Measurements from ENCODE around the gene AGER. TPM values are rescaled to one million over a fixed set of nuclear protein-coding genes. Genes with fewer than 3 reads are reported as not detected.

AGER gene
- 2.6 TPM for total RNA-seq

DNA sequence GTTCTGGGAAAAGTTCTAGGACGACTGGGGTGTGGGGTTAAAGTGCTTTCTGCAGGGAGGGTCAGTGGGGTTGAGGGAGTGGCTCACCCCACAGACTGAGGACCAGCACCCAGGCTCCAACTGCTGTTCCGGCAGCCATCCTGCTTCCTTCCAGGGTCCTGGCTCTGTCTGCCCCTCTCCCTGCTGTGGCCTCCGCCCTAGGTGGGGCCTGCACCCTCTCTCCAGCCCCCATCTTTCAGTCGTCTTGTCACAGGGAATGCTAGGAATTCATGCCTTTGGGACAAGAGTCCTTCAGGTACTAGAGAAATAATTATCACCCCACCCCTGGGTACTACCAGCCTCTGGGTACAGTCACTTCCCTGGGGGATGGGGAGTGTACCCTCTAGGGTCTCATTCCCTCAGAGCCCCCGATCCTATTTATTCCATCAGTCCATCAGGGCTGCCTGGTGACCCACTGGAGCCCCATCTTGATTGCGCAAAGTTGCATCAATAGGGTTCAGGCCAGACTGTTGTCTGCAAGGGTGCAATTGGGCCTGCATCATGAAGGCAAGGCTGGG lies at the start of gene AGER:
AGER (minus strand) TSS at position 170 of the 557 bp plus-strand sequence; CDS start at position 139, 31 bp downstream.

DNA sequence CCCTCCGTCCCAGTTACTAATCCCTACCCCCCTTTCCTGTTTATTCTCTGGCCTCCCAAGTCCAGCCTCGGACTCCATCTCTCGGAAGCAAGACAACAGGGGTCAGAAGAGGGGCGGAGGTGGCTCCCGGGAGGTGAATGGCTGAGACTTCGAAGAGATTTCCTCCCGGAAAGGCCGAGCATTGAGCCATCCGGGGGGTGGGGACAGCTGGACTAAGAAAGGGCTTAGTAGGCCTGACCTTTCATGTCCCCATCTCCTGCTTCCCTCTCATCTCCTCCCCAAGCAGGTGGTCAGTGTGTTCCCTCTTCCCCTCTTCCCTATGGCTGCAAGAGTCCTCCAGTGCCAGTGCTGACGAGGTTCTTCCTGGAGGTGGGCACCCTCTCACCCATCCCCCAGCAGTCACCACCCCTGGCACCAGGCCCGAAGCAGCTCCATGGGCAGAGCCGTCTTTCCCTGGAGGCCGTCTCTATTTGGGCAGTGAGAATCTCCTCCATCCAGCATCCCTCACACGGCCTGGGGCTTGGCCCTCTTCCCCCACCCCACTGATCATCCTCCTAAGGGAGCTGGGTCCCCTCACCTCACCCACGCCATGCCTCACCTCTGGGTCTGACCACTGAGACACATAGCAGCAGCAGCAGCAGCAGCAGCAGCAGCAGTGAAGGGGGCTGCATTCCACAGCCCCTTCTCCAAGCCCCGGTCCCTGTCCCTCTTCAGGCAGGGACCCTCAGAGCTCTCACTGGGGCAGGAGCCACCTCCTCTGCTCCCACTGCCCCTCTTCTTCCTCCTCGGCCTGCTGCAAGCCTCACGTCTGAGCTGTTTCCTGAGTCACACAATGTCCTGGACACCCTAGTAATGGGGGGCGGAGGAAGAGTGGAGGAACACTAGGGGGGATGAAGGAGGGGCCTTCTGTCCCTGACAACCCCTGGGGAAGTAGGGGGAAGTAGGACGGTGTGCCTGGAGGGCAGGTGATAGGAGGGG lies 39.5 kb upstream of the AGER start, which contains the start of gene NOTCH4:
NOTCH4 (minus strand) TSS at position 810 of the 978 bp plus-strand sequence; CDS start at position 671, 139 bp downstream.

DNA sequence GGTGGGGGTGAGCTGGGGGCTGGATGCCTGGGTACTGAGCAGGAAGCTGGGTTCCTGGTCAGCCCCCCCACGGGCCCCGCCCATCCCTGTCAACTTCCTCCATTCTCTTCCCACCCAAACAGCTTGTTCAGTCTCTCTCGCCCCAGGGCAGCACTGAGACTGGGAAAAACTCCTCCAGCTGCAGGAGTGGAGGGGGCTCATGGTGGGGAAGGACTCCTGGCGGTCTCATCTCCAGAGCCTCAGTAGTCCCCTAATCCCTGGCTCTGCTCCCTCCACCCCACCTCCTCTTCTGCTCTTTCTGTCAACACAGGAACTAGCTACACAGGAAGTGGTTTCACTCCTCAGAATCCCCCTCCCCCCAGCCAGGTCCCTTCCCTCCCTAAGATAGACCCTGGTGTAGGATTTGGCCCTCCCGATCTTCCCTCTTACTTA lies 8.6 kb upstream of the AGER start, which contains the start of gene GPSM3:
GPSM3 (minus strand) TSS at position 36 of the 432 bp plus-strand sequence. CDS start 130 bp downstream, outside the sequence.

DNA sequence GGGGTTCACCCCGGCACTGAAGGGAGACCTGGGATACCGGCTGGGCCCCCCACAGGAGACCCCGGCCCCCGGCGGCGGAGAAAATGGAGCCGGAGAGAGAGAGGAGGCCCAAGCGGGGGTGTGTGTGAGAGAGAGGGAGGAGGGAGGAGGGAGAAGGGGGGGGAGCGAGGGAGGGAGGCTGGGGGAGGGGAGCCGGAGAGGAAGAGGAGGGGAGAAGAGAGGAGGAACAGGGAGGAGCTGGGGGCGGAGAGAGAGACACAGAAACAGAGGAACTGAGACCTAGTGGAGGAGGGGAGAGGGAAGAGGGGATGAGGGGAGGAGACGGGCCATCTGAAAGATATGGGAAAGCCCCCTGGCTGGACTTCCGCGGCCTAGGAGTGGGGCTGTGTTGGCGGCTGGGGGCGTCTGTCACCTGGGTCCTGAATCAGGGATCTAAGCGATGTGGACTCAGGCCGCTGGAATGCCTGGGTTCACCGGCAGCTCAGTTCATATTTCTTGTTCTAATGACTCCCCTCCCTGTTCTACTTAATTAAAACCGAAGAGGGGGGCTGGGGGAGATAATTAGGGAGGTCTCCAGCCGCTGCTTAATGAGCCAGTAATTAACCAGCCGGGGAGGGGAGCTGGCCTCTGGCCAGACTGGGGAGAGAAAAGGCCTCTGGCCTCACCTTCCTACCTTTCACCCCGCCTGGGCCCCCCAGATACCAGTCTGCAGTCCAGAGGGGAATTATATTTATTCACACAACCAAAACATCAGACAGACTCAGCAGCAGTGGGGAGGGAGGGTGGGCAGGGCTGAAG lies 6.2 kb upstream of the AGER start, which contains the start of gene PBX2:
PBX2 (minus strand) TSS at position 149 of the 798 bp plus-strand sequence. CDS start 287 bp downstream, outside the sequence.

DNA sequence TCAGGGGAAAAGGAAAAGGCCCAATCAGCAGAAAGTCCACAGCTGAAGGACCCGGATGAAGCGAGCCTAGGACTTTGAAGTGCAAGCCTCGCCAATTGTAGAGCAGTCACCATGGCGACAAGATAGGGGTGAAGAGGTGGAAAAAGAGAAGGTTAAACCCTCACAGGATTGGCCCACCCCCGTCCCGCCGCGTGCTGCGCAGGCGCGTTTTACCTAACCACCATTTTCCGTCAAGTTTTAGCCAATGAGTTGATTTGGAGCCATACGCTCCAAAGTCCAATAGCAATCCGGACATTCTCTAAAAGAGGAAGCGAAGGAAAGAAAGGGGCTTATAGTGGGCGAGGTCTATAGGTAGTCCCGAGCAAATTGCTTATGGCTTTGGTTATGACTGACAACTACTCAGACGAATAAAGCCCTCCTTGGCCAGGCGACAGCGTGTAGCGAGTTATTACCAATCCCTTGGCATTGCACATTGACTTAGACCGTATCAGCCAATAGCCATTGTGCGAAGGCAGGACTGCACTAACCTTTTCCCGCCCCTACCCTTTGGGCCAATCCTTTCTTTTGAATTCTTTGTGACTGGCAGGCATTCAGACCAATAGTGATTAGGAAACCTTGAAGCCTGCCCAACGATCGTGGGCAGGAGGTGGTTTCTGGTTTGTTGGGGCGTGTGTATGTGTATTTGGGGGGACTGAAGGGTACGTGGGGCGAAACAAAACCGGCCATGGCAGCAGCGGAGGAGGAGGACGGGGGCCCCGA lies 6.1 kb downstream of the AGER start, which contains the start of gene RNF5:
RNF5 (plus strand) TSS at position 618 of the 759 bp plus-strand sequence; CDS start at position 725, 107 bp downstream.

DNA sequence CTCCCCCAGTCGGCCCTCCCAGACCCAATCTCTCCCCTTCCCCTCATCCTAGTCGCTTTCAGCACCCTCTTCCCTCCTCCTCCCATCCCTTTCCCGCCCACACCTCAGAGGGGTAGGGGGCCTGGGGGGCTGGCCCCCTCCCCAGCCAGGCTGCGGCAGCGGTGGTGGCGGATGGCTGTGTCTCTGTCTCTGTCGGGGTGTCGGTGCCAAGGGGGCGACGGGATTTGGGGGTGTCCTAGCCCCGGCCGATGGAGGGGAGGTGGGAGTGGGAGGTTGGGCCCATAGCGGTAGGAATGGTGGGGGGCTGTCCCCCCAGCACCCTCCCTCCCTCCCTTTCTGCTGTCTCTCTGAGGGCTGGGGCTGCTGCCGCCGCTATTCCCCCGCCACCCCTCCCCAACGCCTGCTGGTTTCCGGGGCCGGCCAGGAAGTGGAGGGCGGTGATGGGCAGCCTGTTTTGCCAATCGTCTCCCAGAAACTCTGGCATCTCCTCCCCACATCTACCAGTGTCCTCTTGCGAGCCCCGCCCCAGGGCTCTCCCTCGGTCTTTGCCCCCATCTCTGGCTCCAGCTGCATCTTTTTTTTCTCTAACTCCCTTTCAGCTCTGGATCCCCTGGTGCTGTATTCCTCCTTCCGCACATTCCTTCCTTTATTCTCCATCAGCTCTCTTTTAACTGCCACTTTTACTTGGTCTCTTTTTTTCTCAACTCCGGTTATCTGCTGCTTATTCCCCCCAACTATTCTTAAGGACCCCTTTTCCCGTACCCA lies 8.2 kb downstream of the AGER start, which contains the start of gene AGPAT1:
AGPAT1 (minus strand) TSS at position 374 of the 765 bp plus-strand sequence. CDS start 4,588 bp downstream, outside the sequence.

DNA sequence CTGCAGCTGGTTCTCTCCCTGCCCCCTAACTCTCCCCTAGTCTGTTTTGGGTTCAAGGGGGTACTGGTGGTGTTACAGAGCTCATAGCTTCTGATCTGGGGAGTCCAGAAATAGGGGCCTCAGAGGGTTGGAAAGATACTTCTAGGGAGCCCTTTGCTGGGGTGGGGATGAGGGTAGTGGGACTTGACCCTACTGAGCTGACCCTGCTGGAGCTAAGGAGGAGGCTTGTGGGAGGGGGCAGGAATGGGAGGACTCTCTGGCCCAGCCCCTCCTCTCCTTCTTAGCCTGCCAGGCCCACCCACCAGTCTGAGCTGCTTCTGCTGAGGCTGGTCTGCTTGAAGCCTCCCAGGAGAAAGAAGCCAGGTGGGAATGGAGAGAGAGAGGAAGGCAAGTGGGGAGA lies 19.8 kb downstream of the AGER start, which contains the start of gene EGFL8:
EGFL8 (plus strand) TSS at position 301 of the 400 bp plus-strand sequence. CDS start 1,571 bp downstream, outside the sequence.

DNA sequence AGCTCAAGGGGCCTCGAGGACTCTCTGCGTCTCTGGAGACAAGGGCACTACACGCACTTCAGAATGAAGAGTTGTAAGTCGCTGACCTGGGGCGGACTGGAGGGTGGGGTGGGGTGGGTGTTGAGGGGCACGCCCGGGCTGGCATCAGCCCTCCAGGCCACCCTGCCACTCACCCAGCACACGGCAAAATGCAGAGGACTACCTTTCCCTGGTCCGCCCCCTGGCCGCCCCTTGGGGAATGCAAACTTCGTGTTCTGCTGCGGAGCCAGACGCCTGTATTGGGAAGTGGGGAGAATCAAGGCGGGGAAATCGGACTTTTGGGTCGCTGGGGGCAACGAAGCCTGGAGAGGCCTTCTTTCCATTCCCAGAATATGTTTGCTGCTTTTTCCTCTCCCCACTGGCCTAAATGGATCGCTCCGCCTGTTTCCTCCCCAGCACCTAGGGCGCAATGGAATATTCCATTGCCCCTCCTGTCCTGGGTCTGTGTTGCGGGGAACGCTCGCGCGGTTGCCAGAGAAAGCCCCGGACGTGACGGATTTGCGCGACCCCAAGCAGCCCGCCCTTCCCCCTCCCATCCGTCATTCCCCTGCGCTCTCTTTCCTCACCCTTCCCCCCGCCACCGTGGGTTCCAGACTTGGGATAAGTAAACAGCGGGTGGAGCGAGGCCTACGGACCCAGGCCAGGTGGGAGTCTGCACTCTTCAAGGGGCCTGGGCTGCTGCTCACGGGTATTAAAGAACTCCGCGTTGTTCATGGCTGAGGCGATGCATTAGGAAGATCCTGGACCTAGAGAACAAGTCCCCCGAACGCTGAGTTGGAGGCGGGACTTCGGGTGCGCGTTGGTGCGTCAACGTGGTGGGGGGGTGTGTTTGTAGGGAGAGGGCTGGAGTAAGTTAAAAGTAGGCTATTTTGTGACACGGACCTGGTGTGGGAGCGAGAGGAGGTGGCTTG lies 30.2 kb downstream of the AGER start, which contains the start of gene PPT2:
PPT2 (plus strand) TSS at position 578 of the 950 bp plus-strand sequence. CDS start 454 bp downstream, outside the sequence.

DNA sequence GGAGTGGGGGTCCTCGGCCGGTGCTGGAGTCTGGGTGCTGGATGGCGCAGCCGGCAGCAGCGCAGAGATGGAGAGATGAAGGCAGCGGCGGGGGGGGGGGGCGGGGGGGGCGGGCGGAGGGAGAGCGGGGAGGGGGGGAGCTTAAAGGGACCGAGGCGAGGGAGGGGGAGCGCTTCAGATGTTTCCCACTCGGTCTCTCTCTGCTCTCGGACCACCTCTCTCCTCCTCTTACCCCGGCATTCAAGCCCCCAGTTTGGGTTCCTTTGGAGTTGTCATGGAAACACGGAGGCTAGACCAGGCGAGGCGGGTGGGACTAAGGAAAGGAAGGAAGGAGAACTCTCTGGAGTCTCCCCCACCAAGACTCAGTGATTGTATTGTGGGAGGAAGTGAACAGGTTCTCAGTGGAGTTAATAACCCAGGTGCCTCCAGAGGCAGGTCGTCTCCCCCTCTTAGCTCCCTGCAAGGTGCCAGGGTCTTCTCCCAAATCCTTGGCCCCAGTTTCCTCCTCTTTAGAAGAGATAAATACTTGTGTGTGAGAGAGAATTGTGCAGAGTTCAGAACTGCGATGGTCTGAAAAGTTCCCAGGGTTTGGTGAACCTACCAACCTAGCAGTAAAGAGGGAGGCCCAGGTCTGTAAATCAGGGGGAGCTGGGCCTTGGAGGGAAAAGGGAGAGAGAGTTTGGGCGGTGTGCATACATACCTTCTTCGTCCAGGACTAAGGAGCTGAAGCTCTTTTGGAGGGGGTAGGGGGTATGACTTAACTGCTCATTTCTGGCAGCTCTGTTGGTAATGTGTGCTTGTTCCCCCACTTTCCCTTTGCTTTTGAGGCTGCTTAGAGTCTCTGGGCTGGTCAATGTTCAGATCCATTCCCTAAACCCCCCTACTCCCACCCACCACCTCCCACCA lies 31.9 kb downstream of the AGER start, which contains the start of gene PRRT1:
PRRT1 (minus strand) TSS at position 77 of the 906 bp plus-strand sequence. CDS start 112 bp downstream, outside the sequence.

Other genes with a start within 250 kb of the AGER start
- 14.6 TPM for gene CFB, start 238.2 kb downstream of the AGER start, total RNA-seq
- gene NELFE, start 225.3 kb downstream of the AGER start, total RNA-seq = 54.3 TPM
- 47.2 TPM for gene SKIC2, start 225.1 kb downstream of the AGER start, total RNA-seq
- gene DXO, start 212.1 kb downstream of the AGER start, total RNA-seq = 20.6 TPM
- gene C4A, start 202.2 kb downstream of the AGER start, total RNA-seq = 29.9 TPM
- gene C4B, start 169.5 kb downstream of the AGER start, total RNA-seq = 12.1 TPM
- 0.22 TPM for gene CYP21A2, start 145.8 kb downstream of the AGER start, total RNA-seq
- 129 TPM for gene TNXB, start 74.9 kb downstream of the AGER start, total RNA-seq
- 35.8 TPM for gene ATF6B, start 56.0 kb downstream of the AGER start, total RNA-seq
- 3.4 TPM for gene FKBPL, start 54.0 kb downstream of the AGER start, total RNA-seq
- gene PRRT1, start 32.3 kb downstream of the AGER start, total RNA-seq = 1.6 TPM
- 318 TPM for gene PPT2, start 30.1 kb downstream of the AGER start, total RNA-seq
- 21.4 TPM for gene EGFL8, start 19.7 kb downstream of the AGER start, total RNA-seq
- gene AGPAT1, start 8.2 kb downstream of the AGER start, total RNA-seq = 20.1 TPM
- gene RNF5, start 5.8 kb downstream of the AGER start, total RNA-seq = 73.4 TPM
- 84.5 TPM for gene PBX2, start 5.9 kb upstream of the AGER start, total RNA-seq
- 1.8 TPM for gene GPSM3, start 8.4 kb upstream of the AGER start, total RNA-seq
- 13.6 TPM for gene NOTCH4, start 39.8 kb upstream of the AGER start, total RNA-seq
- not detected for gene TSBP1, start 187.7 kb upstream of the AGER start, total RNA-seq
- not detected for gene BTNL2, start 222.9 kb upstream of the AGER start, total RNA-seq